GM19035 (cell line): ENCODE results near the gene PCDHGA3.
"Not testable (repeated sequence)": the region's sequence is repeated elsewhere in the genome, so short reads cannot be mapped to it uniquely, and the experiment has no call there.

Source experiments
- ATAC-seq: cut with Tn5 transposase; IDR thresholded peaks from one replicate; pipeline ENCODE4 v1.9.1; 2021; ENCODE audit not compliant: unreplicated experiment

PCDHGA3 gene

GRCh38 chr5:141343242-141343952 is at the start of gene PCDHGA3:
TSS of gene PCDHGA3 (plus strand) at chr5:141343829. CDS start at chr5:141344034, 205 bp downstream.
- no peak for ATAC-seq

- no peak for ATAC-seq
These were observed 45.3 kb upstream of the PCDHGA3 start for GRCh38 chr5:141298376-141298775.

DNA sequence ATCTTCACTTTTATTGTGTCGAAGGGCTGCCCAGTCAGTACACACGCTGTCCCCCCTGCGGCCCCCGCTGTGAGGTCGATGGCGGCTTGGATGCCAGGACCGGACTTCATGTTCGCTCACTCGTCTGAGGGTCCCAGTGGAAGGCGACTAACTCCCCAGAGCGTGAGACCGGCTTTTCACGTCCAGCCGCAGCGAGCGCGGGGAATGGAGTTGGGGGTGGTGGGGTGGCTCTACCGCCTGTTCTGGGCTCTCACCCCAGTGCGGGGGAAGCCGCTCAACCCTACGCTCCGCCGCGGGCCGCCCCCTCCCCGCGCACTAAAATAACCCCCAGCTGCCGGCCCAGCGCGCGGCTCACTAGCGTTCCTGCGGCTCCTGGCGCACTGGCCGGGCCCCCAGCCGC is 39.9 kb upstream of the PCDHGA3 start, which contains the start of gene SLC25A2:
SLC25A2 (minus strand) TSS at position 294 of the 400 bp plus-strand sequence; CDS start at position 110, 184 bp downstream.
- no peak for ATAC-seq

DNA sequence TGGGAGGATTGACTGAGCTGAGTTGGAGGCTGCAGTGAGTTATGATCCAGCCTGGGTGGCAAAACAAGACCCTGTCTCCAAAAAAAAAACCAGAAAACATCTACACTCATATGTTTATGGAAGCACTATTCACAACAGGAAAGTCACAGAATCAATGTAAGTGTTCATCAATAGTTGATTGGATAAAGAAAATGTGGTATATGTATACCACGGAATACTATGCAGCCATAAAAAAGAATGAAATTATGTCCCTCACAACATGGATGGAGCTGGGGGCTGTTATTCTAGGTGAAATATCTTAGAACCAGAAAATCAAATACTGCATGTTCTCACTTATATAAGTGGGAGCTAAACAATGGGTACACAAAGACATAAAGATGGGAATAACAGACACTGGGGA is 37.0 kb upstream of the PCDHGA3 start:
- no peak for ATAC-seq

DNA sequence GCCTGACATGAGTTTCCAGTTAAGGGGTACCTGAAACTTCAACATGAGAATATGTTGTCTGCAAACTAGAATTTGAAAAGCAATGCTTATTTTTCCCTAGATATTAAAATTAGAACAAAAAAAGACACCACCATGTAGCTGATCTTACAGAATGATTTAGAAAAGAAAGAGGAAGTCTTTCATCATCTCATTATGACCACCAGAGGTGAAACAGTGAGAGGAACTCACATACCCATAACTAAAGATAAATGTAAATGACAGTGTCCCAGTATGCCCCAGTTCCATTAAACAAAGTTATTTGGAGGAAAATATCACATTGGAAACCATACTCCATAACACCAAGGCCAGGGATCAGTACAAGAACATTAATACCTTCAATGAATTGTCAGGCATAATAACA is 29.9 kb upstream of the PCDHGA3 start:
- no peak for ATAC-seq

DNA sequence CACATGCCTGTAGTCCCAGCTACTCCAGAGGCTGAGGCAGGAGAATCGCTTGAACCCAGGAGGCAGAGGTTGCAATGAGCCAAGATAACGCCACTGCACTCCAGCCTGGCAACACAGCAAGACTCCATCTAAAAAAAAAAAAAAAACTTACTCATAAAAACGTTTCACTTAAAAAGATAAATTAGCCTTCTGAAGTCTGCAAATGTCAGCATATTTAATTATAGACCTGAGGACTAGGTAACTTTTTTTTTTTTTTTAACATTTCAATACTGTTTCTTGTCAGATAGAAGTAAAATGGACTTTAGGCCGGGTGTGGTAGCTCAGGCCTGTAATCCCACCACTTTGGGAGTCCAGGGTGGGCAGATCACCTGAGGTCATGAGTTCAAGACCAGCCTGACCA is 26.7 kb upstream of the PCDHGA3 start:
- not testable (repeated sequence) for ATAC-seq

DNA sequence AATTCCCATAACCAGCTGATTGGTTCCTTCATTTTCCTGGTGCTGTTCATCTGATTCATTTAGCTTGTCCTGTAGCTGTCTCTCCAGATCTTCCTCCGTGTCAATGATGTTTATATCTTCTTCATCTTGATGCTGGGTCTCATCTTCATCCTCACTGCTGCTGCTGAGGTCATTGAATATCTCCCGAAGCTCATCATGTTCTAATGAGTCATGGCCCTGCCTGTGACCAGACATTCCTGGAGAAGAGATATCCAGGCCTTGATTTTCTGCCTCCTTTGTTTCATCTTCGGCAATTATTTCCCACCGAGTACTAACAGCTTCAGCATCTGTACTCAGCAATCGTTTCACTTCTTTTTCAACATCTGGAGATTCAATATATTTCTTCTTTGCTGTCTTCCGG is 24.4 kb upstream of the PCDHGA3 start:
- ATAC-seq: no peak

GRCh38 chr5:141319699-141320098 is 23.9 kb upstream of the PCDHGA3 start:
- no peak for ATAC-seq

GRCh38 chr5:141320225-141321169 is 23.1 kb upstream of the PCDHGA3 start, which contains the start of gene TAF7:
TSS of gene TAF7 (minus strand) at chr5:141320784. CDS start at chr5:141320044, 740 bp downstream.
- peak; percentile 94 for ATAC-seq

DNA sequence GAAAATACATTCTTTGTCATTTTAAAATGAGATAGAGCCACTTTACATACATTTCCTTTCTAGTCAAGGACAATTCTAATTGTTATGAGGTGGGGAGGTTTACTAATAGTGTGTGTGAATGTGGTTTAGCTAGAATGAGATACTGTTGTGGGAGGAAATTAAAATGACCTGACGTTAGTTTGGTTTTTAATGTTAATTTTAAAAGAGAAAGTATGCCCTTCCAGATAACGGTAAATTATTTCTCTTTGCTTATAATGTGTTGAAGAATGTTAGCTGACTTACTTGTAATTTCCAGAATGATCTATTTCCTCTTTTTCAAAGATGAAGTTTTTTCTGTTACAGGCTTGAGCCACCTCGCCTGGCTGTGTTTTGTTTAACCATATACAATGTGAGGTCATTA is 21.4 kb upstream of the PCDHGA3 start:
- ATAC-seq: no peak

DNA sequence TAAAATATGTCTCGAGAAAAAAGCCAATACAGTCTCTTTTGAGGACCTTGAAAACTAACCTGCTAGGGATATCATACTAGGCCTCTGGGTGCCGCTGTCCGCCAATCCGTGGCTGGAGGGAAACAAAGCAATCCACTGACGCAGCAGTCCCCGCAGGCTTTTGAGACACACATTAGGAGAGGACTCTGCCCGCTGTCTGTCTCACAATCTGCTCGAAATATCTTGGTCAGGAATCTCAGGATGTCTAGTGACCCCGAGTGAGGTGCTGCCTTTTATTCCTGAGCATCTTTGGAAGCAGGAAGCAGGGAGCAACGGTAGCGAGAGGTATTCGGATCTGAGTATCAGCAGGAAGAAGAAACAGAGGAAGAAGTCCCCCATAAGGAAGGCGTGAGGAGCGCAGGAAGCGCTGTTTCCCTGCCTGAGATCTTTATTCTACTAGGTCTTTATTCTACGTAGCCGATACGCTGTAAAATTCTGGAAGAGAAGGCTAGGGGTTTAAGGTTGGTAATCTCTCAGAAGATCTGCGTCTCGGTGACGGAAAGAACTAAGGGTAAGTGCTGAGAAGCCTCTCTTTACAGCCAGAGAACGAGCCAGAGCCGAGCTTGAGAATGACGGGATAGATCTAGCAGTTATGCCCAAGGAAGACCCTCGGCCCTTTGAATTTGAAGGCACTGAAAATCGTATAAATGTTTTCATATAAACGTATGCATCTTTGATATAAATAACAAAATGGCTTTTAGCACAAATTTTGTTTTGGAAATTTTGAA is 17.4 kb upstream of the PCDHGA3 start:
- peak; percentile 92 for ATAC-seq

DNA sequence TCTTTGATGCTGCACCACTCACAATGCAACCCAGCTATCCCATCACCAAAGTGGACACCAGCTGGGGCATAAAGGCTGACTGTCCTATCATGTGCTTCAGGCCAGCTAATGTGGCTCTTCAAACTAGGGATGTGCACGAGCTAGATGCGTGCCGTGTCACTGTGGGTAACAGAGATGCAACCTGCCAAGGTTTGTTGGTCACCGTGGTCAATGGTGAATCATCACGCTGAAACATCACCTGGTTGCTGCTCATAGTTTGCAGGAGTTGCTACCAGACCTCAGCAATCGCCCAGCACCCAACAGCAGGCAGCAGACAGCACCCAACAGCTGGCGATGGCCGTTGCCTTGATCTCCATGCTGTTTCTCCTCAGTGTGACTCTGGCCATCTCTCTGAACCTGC is 15.4 kb upstream of the PCDHGA3 start:
- ATAC-seq: no peak

DNA sequence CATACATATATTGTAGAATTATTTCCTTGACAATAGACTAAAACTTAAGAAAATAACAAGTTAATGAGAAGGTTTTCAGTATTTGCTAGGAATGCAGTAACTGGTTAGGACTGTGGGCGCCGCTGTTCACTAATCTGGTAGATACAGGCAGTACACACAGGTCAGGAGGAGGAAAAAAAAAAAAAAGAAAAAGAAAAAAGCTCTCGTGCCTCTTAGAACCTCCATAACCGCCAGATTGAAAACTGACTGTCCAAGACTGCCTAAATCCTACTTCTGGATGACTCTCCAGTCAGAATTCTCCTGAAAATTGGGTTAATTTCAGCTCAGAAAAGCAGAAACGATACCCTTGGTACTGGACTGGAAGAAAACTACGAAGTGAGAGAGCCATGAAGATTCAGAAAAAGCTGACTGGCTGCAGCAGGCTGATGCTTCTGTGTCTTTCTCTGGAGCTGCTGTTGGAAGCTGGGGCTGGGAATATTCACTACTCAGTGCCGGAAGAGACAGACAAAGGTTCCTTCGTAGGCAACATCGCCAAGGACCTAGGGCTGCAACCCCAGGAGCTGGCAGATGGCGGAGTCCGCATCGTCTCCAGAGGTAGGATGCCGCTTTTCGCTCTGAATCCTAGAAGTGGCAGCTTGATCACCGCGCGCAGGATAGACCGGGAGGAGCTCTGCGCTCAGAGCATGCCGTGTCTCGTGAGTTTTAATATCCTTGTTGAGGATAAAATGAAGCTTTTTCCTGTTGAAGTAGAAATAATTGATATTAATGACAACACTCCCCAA is 13.1 kb upstream of the PCDHGA3 start, which contains the start of gene PCDHGA1:
PCDHGA1 (plus strand) TSS at position 216 of the 782 bp plus-strand sequence.
- no peak for ATAC-seq

GRCh38 chr5:141332571-141332970 is 11.1 kb upstream of the PCDHGA3 start:
- ATAC-seq: not testable (repeated sequence)

- no peak for ATAC-seq
These were observed 4.9 kb upstream of the PCDHGA3 start, which contains the start of gene PCDHGA2 for GRCh38 chr5:141338538-141339306. TSS of gene PCDHGA2 (plus strand) at chr5:141338760.

- ATAC-seq: not testable (repeated sequence)
These were observed 2.8 kb upstream of the PCDHGA3 start for GRCh38 chr5:141340781-141341354.

DNA sequence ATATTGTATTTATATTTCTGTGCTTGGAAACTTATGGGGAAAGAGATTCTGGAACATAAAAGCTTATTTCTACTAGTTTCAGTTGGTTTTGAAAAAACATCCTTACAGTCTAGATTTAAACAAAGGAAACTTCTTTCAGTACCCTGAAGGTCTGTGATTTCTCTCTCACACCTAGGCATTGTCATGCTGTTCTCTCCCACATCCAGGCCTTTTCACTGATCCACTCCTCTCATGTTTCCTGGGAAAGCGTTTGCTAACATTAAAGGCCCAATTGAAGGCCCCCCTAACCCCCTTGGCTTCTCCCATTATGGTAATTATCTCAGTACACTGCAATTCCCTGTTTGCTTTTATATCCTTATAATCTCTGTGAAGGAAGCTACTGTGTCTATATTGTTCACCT is 856 bp upstream of the PCDHGA3 start:
- ATAC-seq: no peak

DNA sequence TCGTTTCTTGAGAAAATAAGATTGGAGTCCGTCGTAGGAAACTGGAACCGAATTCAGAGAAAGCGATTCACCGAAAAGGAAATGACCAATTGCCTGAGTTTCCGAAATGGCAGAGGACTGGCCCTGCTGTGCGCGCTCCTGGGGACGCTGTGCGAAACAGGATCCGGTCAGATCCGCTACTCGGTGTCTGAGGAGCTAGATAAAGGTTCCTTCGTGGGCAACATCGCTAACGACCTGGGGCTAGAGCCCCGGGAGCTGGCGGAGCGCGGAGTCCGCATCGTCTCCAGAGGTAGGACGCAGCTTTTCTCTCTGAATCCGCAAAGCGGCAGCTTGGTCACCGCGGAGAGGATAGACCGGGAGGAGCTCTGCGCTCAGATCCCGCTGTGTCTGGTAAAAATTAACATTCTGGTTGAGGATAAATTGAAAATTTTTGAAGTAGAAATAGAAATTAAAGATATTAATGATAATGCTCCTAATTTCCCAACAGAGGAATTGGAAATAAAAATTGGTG is 379 bp downstream of the PCDHGA3 start:
- no peak for ATAC-seq

DNA sequence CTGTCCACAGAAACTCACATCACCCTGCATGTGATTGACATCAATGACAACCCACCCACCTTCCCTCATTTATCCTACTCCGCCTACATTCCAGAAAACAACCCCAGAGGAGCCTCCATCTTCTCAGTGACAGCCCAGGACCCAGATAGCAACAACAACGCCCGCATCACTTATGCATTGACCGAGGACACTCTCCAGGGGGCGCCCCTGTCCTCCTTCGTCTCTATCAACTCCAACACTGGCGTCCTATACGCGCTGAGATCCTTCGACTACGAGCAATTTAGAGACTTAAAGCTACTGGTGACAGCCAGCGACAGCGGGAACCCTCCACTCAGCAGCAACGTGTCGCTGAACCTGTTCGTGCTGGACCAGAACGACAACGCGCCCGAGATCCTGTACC is 1.7 kb downstream of the PCDHGA3 start:
- ATAC-seq: no peak
